ENCODE results near the gene IL24. TPM values are rescaled to one million over a fixed set of nuclear protein-coding genes. Genes with fewer than 3 reads are reported as not detected.

The IL24 gene
- total and polyA plus RNA-seq, 12 donors = 0.26 TPM; not detected in 11

- H3K4me1 ChIP-seq = peaks cover 0 to 7% (median 0%) of the 10 kb centered on the region in 9 donors
- no peak overlapping the region for H3K27ac ChIP-seq
- H3K9me3 ChIP-seq = peaks cover 0 to 4% (median 0%) of the 10 kb centered on the region in 11 donors
- 93 to 97% methylated on average over 1 of the region's 1 CpG for WGBS, 2 donors
- TF ChIP-seq, protein P1, sequence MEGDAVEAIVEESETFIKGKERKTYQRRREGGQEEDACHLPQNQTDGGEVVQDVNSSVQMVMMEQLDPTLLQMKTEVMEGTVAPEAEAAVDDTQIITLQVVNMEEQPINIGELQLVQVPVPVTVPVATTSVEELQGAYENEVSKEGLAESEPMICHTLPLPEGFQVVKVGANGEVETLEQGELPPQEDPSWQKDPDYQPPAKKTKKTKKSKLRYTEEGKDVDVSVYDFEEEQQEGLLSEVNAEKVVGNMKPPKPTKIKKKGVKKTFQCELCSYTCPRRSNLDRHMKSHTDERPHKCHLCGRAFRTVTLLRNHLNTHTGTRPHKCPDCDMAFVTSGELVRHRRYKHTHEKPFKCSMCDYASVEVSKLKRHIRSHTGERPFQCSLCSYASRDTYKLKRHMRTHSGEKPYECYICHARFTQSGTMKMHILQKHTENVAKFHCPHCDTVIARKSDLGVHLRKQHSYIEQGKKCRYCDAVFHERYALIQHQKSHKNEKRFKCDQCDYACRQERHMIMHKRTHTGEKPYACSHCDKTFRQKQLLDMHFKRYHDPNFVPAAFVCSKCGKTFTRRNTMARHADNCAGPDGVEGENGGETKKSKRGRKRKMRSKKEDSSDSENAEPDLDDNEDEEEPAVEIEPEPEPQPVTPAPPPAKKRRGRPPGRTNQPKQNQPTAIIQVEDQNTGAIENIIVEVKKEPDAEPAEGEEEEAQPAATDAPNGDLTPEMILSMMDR (IDR thresholded peaks at IDR 0.05) = no peak
- peaks cover 0 to 8% (median 0%) of the 10 kb centered on the region in 7 donors for H3K27me3 ChIP-seq
- ATAC-seq (no peak), DNase-seq (no peak)
- intact Hi-C loops (cut with DNase I) = loop anchor here in 4 of 10 donors (2.0 to 10.0 kb wide), 3 partner anchors 44 to 62 kb away; no protein-coding TSS in a partner anchor
- H3K4me3 ChIP-seq = no peak overlapping the region
- no peaks in the 10 kb centered on the region for H3K36me3 ChIP-seq
Measured at GRCh38 chr1:206867239-206867638, 30.0 kb upstream of the IL24 start.

GRCh38 chr1:206867716-206868115 lies 29.5 kb upstream of the IL24 start:
- H3K27ac ChIP-seq = no peak overlapping the region
- H3K9me3 ChIP-seq = peaks cover 0 to 8% (median 0%) of the 10 kb centered on the region in 11 donors
- H3K27me3 ChIP-seq = peaks cover 0 to 8% (median 0%) of the 10 kb centered on the region in 7 donors
- peaks cover 0 to 7% (median 0%) of the 10 kb centered on the region in 9 donors for H3K4me1 ChIP-seq
- ATAC-seq = no peak
- intact Hi-C loops (cut with DNase I) = loop anchor here in 4 of 10 donors (2.0 to 10.0 kb wide), 3 partner anchors 43 to 63 kb away; no protein-coding TSS in a partner anchor
- no peaks in the 10 kb centered on the region for H3K36me3 ChIP-seq
- DNase-seq = no peak
- H3K4me3 ChIP-seq = no peak overlapping the region
- TF ChIP-seq, protein P1 (IDR thresholded peaks at IDR 0.05) = no peak

GRCh38 chr1:206868264-206868663 lies 29.0 kb upstream of the IL24 start:
- Histone ChIP-seq H3K4me3 (no peak overlapping the region), H3K27ac (no peak overlapping the region), H3K27me3 (peaks cover 0 to 2% (median 0%) of the 10 kb centered on the region in 7 donors), H3K9me3 (peaks cover 0 to 8% (median 0%) of the 10 kb centered on the region in 11 donors), H3K36me3 (no peaks in the 10 kb centered on the region), H3K4me1 (peaks cover 0 to 7% (median 0%) of the 10 kb centered on the region in 9 donors)
- intact Hi-C loops (cut with DNase I) = loop anchor here in 4 of 10 donors (5.0 to 10.0 kb wide), 2 partner anchors 44 to 63 kb away; no protein-coding TSS in a partner anchor
- ATAC-seq = no peak
- TF ChIP-seq, protein P1 (IDR thresholded peaks at IDR 0.05) = no peak
- WGBS, 2 donors = 54 to 60% methylated on average over 1 of the region's 1 CpG
- DNase-seq = no peak

DNA sequence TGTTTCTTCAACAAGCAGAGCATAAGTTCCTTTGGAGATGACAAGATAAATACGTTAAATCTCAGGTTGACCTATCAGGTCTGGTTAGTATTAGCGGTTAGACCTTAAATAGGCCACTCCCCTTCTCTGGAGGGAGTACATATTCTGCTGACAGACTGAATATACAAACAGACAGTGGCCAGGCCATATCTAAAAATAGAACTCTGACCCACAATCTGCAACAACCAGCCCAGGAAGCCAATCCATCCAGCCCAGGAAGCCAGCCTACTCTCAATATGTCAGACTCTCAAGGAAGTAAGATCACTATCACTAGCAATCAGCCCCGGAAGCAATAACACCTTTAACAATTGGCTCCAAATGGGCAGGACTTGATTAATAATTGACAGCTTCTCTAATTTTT lies 25.1 kb upstream of the IL24 start:
- Histone ChIP-seq H3K36me3 (no peaks in the 10 kb centered on the region), H3K4me1 (peaks cover 0 to 5% (median 0%) of the 10 kb centered on the region in 9 donors), H3K27me3 (no peaks in the 10 kb centered on the region), H3K4me3 (no peak overlapping the region), H3K9me3 (peaks cover 0 to 19% (median 5%) of the 10 kb centered on the region in 11 donors), H3K27ac (no peak overlapping the region)
- TF ChIP-seq, protein P1 (IDR thresholded peaks at IDR 0.05) = no peak
- ATAC-seq (peak in 7 of 8 donors; percentile 72 to 97 (median 91)), DNase-seq (peak in 1 of 2 donors; percentile 25)
- 38 to 41% methylated on average over 3 of the region's 3 CpGs for WGBS, 2 donors
- intact Hi-C loops (cut with DNase I) = no loop called here

Measured in heart right ventricle (tissue), 16 donors.